Adrenal gland (tissue), 12 donors: ENCODE measurements around the gene RPS8. TPM values are rescaled to one million over a fixed set of nuclear protein-coding genes. Genes with fewer than 3 reads are reported as not detected.
"Not testable (repeated sequence)": the region's sequence is repeated elsewhere in the genome, so short reads cannot be mapped to it uniquely, and the experiment has no call there.

Experiments
- DNase-seq, 7 donors: peaks; one replicate each; pipeline ENCODE4 v3.0.0-alpha.2; 2019 to 2020
- H3K27ac ChIP-seq, 5 donors: fragments of 200-600 bp; sonication (generic) in 4 of 5; 1 replicate in 3 of 5; 2 replicates in 2 of 5; pipeline versions ENCODE4 v1.5.1 to v1.8.0; 2016 to 2020; ENCODE audit warnings: mild to moderate bottlenecking in 1 of 5
- H3K27me3 ChIP-seq: fragments of 200-600 bp; 2 replicates; pipeline ENCODE4 v1.8.0; 2021
- H3K36me3 ChIP-seq, 2 donors: fragments of 200-600 bp; replicated peaks in 1 of 2; 1 replicate in 1 of 2; 2 replicates in 1 of 2; pipeline versions ENCODE4 v1.5.1 to v1.8.0; 2018 to 2022
- H3K4me1 ChIP-seq, 2 donors: fragments of 200-600 bp; replicated peaks in 1 of 2; 1 replicate in 1 of 2; 2 replicates in 1 of 2; pipeline versions ENCODE4 v1.5.1 to v1.8.0; 2018 to 2021
- H3K4me3 ChIP-seq, 4 donors: fragments of 200-600 bp; sonication (generic) in 3 of 4; one replicate each; pipeline ENCODE4 v1.5.1; 2016 to 2018
- H3K9me3 ChIP-seq, 3 donors: fragments of 200-600 bp; sonication (generic) in 1 of 3; replicated peaks in 1 of 3; 1 replicate in 2 of 3; 2 replicates in 1 of 3; pipeline versions ENCODE4 v1.5.1 to v1.8.0; 2016 to 2021
- POLR2A ChIP-seq, 2 donors: fragments of 450-650 bp; IDR thresholded peaks; one replicate each; pipeline ENCODE4 v1.6.1; 2017; ENCODE audit warnings: antibody characterized with exemption in 2 of 2, mild to moderate bottlenecking in 2 of 2, moderate library complexity in 1 of 2
- WGBS, 4 donors: extraction: QIAGEN DNeasy Blood & Tissue Kit in 2 of 4; methylation state at CpG; one replicate each; pipeline versions ENCODE4 v1.1.5 to v1.1.7; 2013 to 2017; 5-methylcytosine and 5-hydroxymethylcytosine counted together
- intact Hi-C, 2 donors: fragments of 100-400 bp; cut with DNase I; formaldehyde crosslinking; loops; one replicate each; pipeline versions ENCODE4 v1.14.1 to v1.15.0; 2022 to 2023
- polyA plus RNA-seq, 3 donors: library from polyadenylated mRNA; stranded (reverse); fragments of 200-250 nt in 2 of 3; fragments of 350-450 nt in 1 of 3; fragmentation: Illumina TruSeq in 1 of 3; extraction: RNeasy Lipid Tissue Mini Kit (QIAGEN cat#74804) in 1 of 3; gene quantifications; one replicate each; pipeline ENCODE4 v1.2.3, GENCODE V29; 2013 to 2014
- total RNA-seq, 9 donors: library from RNA; depleted of rRNA in 4 of 9; stranded (reverse); fragments of >200 nt in 4 of 9; fragments of 120-200 nt in 1 of 9; fragmentation: NEBNext Ultra II Directional in 1 of 9; extraction: Animal tissue kit (Norgen Biotek cat#: 25700) in 1 of 9; gene quantifications; one replicate each; pipeline versions ENCODE4 v1.1.0 to v1.2.4, GENCODE V29; 2013 to 2023
- TF ChIP-seq, protein P1 (sequence below), 6 experiments: fragments of 450-650 bp in 4 of 6; fragments of 200-600 bp in 2 of 6; sonication (generic) in 1 of 6; IDR thresholded peaks; 1 replicate in 5 of 6; 2 replicates in 1 of 6; pipeline versions ENCODE4 v1.5.1 to v1.8.0; 2016 to 2021; ENCODE audit warnings: antibody characterized with exemption in 6 of 6, mild to moderate bottlenecking in 2 of 6, moderate library complexity in 1 of 6
- donor health status: healthy with polysubstance abuse.
- donor health status: Bipolar disorder and iron deficiency.
- donor health status: DM: yes; HTN: yes; CAD: no.
- donor health status: DM: no; HTN: no; CAD: no.
- donor health status: DM: no; HTN: no; CAD: no.
- donor health status: DM: yes; HTN: yes; CAD: no.

The RPS8 gene
- total and polyA plus RNA-seq, 12 donors: 1,508 to 3,127 (median 2,474) TPM

DNA sequence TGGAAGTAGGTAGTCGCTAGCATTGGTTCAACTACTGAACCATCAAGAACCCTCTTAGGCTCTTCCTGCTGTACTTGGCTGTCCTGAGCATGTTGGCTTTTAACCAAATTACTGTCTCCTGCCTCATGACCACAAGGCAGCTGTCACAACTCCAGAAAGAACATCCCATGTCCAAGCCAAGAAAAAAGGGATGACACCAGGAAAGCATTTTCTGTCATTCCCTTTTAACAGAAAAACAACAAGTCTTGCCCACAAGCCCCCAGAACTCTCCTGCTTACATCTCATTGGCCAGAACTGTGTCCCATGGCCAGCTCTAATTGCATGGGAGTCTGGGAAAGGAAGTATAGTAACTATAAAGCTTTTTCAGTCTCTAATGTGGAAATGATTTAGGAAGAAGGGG is 42.0 kb upstream of the RPS8 start:
- H3K4me3 ChIP-seq: no peak overlapping the region
- intact Hi-C loops: loop anchor here in 1 of 2 donors (10.0 kb wide), 1 partner anchor 51 kb away; the partner anchor contains the start of gene BEST4
- peak in 2 of 7 donors; percentile 22 to 28 for DNase-seq
- no peak for TF ChIP-seq POLR2A (IDR thresholded peaks at IDR 0.05)
- TF ChIP-seq, protein P1, sequence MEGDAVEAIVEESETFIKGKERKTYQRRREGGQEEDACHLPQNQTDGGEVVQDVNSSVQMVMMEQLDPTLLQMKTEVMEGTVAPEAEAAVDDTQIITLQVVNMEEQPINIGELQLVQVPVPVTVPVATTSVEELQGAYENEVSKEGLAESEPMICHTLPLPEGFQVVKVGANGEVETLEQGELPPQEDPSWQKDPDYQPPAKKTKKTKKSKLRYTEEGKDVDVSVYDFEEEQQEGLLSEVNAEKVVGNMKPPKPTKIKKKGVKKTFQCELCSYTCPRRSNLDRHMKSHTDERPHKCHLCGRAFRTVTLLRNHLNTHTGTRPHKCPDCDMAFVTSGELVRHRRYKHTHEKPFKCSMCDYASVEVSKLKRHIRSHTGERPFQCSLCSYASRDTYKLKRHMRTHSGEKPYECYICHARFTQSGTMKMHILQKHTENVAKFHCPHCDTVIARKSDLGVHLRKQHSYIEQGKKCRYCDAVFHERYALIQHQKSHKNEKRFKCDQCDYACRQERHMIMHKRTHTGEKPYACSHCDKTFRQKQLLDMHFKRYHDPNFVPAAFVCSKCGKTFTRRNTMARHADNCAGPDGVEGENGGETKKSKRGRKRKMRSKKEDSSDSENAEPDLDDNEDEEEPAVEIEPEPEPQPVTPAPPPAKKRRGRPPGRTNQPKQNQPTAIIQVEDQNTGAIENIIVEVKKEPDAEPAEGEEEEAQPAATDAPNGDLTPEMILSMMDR (IDR thresholded peaks at IDR 0.05): no peak
- WGBS, 4 donors: 53 to 80% (median 61%) methylated on average over 1 of the region's 1 CpG
- H3K27ac ChIP-seq: peak overlapping the region in 1 of 5 donors; percentile 32
- no peaks in the 10 kb centered on the region for H3K27me3 ChIP-seq
- H3K4me1 ChIP-seq: peaks cover 0 to 14% of the 10 kb centered on the region in 2 donors
- no peaks in the 10 kb centered on the region for H3K36me3 ChIP-seq
- H3K9me3 ChIP-seq: no peaks in the 10 kb centered on the region

DNA sequence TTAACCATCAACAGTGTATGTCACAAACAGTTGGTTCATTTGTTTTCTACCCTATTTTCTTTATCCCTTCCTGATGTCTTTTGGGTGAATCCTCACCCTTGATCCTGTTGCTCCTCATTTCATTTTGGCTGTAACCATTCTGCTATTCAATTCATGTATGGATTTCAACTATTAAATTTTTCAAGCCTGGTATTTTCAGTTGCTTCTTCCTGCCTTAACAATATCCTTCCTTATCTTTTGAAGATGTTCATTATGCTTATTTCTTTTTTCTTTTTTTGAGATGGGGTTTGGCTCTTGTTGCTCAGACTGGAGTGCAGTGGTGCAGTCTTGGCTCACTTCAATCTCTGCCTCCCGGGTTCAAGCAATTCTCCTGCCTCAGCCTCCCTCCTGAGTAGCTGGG is 41.6 kb upstream of the RPS8 start:
- Histone ChIP-seq H3K4me1 (peaks cover 0 to 14% of the 10 kb centered on the region in 2 donors), H3K4me3 (no peak overlapping the region), H3K27ac (no peak overlapping the region), H3K36me3 (no peaks in the 10 kb centered on the region), H3K9me3 (no peaks in the 10 kb centered on the region), H3K27me3 (no peaks in the 10 kb centered on the region)
- no peak for DNase-seq
- TF ChIP-seq, protein P1 (IDR thresholded peaks at IDR 0.05): no peak
- no peak for TF ChIP-seq POLR2A (IDR thresholded peaks at IDR 0.05)
- 67 to 90% (median 81%) methylated on average over 1 of the region's 1 CpG for WGBS, 4 donors
- intact Hi-C loops: loop anchor here in 1 of 2 donors (10.0 kb wide), 1 partner anchor 51 kb away; the partner anchor contains the start of gene BEST4

GRCh38 chr1:44735992-44736391 is 39.3 kb upstream of the RPS8 start:
- Histone ChIP-seq H3K9me3 (no peaks in the 10 kb centered on the region), H3K36me3 (no peaks in the 10 kb centered on the region), H3K27me3 (no peaks in the 10 kb centered on the region), H3K4me3 (no peak overlapping the region), H3K4me1 (peaks cover 6 to 13% of the 10 kb centered on the region in 2 donors), H3K27ac (no peak overlapping the region)
- 92 to 100% (median 97%) methylated on average over 1 of the region's 1 CpG for WGBS, 4 donors
- intact Hi-C loops: loop anchor here in 1 of 2 donors (10.0 kb wide), 1 partner anchor 49 kb away; the partner anchor contains the start of gene BEST4
- TF ChIP-seq, protein P1 (IDR thresholded peaks at IDR 0.05): no peak
- DNase-seq: no peak

GRCh38 chr1:44738953-44739306 is 36.4 kb upstream of the RPS8 start:
- H3K9me3 ChIP-seq, DNase-seq, H3K27me3 ChIP-seq, H3K36me3 ChIP-seq: not testable (repeated sequence)
- peak overlapping the region in 4 of 5 donors; percentile 61 to 92 (median 89) for H3K27ac ChIP-seq
- 67 to 91% (median 83%) methylated on average over 1 of the region's 1 CpG for WGBS, 4 donors
- H3K4me1 ChIP-seq: peaks cover 6 to 11% of the 10 kb centered on the region in 2 donors
- intact Hi-C loops: loop anchor here in 1 of 2 donors (10.0 kb wide), 1 partner anchor 46 kb away; the partner anchor contains the start of gene BEST4
- H3K4me3 ChIP-seq: peak overlapping the region in 2 of 4 donors; percentile 33 to 69
